IMR-90 (cell line): ENCODE measurements around the gene MYBL2. TPM values are rescaled to one million over a fixed set of nuclear protein-coding genes. Genes with fewer than 3 reads are reported as not detected.

Experiments used
- ATAC-seq: fragments of 200-7000 bp; cut with Tn5 transposase; 2 replicates; pipeline ENCODE4 v1.9.1; 2020; ENCODE audit warnings: low read depth, mild to moderate bottlenecking, moderate library complexity
- BruUV-seq: library from RNA; stranded (reverse); fragments of 400-500 nt; replicated peaks from 2 replicates; lab custom pipeline; 2021; lab: Mats Ljungman, UMichigan
- CTCF ChIA-PET: fragments of 300-600 bp; formaldehyde crosslinking; extraction: SDS; loops from one replicate; lab custom pipeline; 2021; ENCODE audit warnings: antibody characterized with exemption; lab: Yijun Ruan, JAX
- POLR2A ChIA-PET: fragments of 300-600 bp; sonication (Branson Sonifier 250); formaldehyde crosslinking; loops from one replicate; lab custom pipeline; 2022; ENCODE audit warnings: antibody characterized with exemption; ENCODE audit not compliant: unreplicated experiment; lab: Charles Lee
- DNase-seq: peaks from one replicate; pipeline ENCODE4 v3.0.0; 2013
- H2AFZ ChIP-seq: replicated peaks from 2 replicates; pipeline ENCODE3; 2013; ENCODE audit warnings: low read length, mild to moderate bottlenecking; ENCODE audit not compliant: poor library complexity
- H2AK5ac ChIP-seq: 2 replicates; pipeline ENCODE4 v1.6.1; 2013; ENCODE audit warnings: low read depth, low read length, inconsistent platforms
- H2AK9ac ChIP-seq: replicated peaks from 2 replicates; pipeline ENCODE3; 2013; ENCODE audit warnings: mild to moderate bottlenecking, low read depth, low read length, moderate library complexity; ENCODE audit not compliant: poor library complexity
- H2BK120ac ChIP-seq: 2 replicates; pipeline ENCODE4 v1.6.1; 2013; ENCODE audit warnings: low read depth, low read length, inconsistent platforms
- H2BK15ac ChIP-seq: 3 replicates; pipeline ENCODE4 v1.6.1; 2013; ENCODE audit warnings: low read depth, low read length, inconsistent platforms
- H2BK20ac ChIP-seq: 2 replicates; pipeline ENCODE4 v1.6.1; 2013; ENCODE audit warnings: low read depth, mild to moderate bottlenecking, inconsistent platforms, low read length, moderate library complexity
- H2BK5ac ChIP-seq: 2 replicates; pipeline ENCODE4 v1.6.1; 2013; ENCODE audit warnings: mild to moderate bottlenecking, low read depth, low read length, inconsistent platforms; ENCODE audit not compliant: poor library complexity, severe bottlenecking
- H3K14ac ChIP-seq: replicated peaks from 2 replicates; pipeline ENCODE4 v1.6.1; 2013; ENCODE audit warnings: low read depth, low read length, inconsistent platforms
- H3K18ac ChIP-seq: 2 replicates; pipeline ENCODE4 v1.6.1; 2013; ENCODE audit warnings: low read depth, low read length, control low read depth
- H3K23ac ChIP-seq: 2 replicates; pipeline ENCODE4 v1.6.1; 2013; ENCODE audit warnings: low read depth, low read length, inconsistent platforms
- H3K27ac ChIP-seq: 2 replicates; pipeline ENCODE4 v1.5.1; 2013; ENCODE audit warnings: mild to moderate bottlenecking, control low read depth, low read length; ENCODE audit not compliant: insufficient read depth
- H3K27me3 ChIP-seq: 2 replicates; pipeline ENCODE4 v1.6.1; 2013; ENCODE audit warnings: low read length; ENCODE audit not compliant: control insufficient read depth, insufficient read depth
- H3K36me3 ChIP-seq: 2 replicates; pipeline ENCODE4 v1.6.1; 2013; ENCODE audit warnings: low read length, mixed read lengths; ENCODE audit not compliant: control insufficient read depth, insufficient read depth
- H3K4ac ChIP-seq: 2 replicates; pipeline ENCODE4 v1.6.1; 2013; ENCODE audit warnings: low read depth, low read length, inconsistent platforms
- H3K4me1 ChIP-seq: 2 replicates; pipeline ENCODE4 v1.6.1; 2013; ENCODE audit warnings: low read length, mixed read lengths; ENCODE audit not compliant: control insufficient read depth, insufficient read depth
- H3K4me2 ChIP-seq: 2 replicates; pipeline ENCODE4 v1.6.1; 2013; ENCODE audit warnings: low read depth, mild to moderate bottlenecking, control low read depth, low read length, moderate library complexity
- H3K4me3 ChIP-seq: 2 replicates; pipeline ENCODE4 v1.5.1; 2013; ENCODE audit warnings: low read depth, mild to moderate bottlenecking, control low read depth, low read length, moderate library complexity; ENCODE audit not compliant: insufficient read depth
- H3K56ac ChIP-seq: 2 replicates; pipeline ENCODE4 v1.6.1; 2013; ENCODE audit warnings: low read length, inconsistent platforms; ENCODE audit not compliant: insufficient read depth; ENCODE audit errors: extremely low read depth
- H3K79me1 ChIP-seq, 2 experiments: 2 replicates each; pipeline ENCODE4 v1.6.1; 2013; ENCODE audit warnings: low read length in 2 of 2, inconsistent platforms in 1 of 2, low read depth in 1 of 2
- H3K9ac ChIP-seq: 2 replicates; pipeline ENCODE4 v1.6.1; 2013; ENCODE audit warnings: low read depth, low read length, control low read depth
- H3K9me1 ChIP-seq: 2 replicates; pipeline ENCODE4 v1.6.1; 2013; ENCODE audit warnings: low read length, inconsistent platforms; ENCODE audit not compliant: insufficient read depth
- H3K9me3 ChIP-seq: 2 replicates; pipeline ENCODE4 v1.6.1; 2013; ENCODE audit warnings: low read length; ENCODE audit not compliant: control insufficient read depth, insufficient read depth
- H4K20me1 ChIP-seq: 2 replicates; pipeline ENCODE4 v1.6.1; 2013; ENCODE audit warnings: low read length, inconsistent platforms; ENCODE audit not compliant: insufficient read depth
- H4K5ac ChIP-seq: 2 replicates; pipeline ENCODE4 v1.6.1; 2013; ENCODE audit warnings: mild to moderate bottlenecking, low read depth, low read length, control low read depth
- H4K8ac ChIP-seq, 2 experiments: 2 replicates each; pipeline ENCODE4 v1.6.1; 2013; ENCODE audit warnings: low read depth in 2 of 2, low read length in 2 of 2, control low read depth in 1 of 2, inconsistent platforms in 1 of 2
- H4K91ac ChIP-seq: 2 replicates; pipeline ENCODE4 v1.6.1; 2013; ENCODE audit warnings: low read depth, low read length, inconsistent platforms; ENCODE audit not compliant: insufficient read depth
- CEBPB ChIP-seq: IDR thresholded peaks from 2 replicates; pipeline ENCODE4 v1.6.1; 2012; ENCODE audit warnings: low read depth, low read length, improper control_type of control experiment
- USF2 ChIP-seq: fragments of 150-350 bp; IDR thresholded peaks from 2 replicates; pipeline ENCODE4 v1.6.1; 2017; ENCODE audit warnings: mild to moderate bottlenecking, antibody characterized with exemption, low read length, low read depth
- WGBS, 2 experiments: methylation state at CpG; one replicate each; pipeline versions ENCODE4 v1.1.5 to v1.1.7; 2013; ENCODE audit warnings: missing lambda C conversion rate in 2 of 2; ENCODE audit not compliant: insufficient read length in 1 of 2; ENCODE audit errors: extremely low coverage in 2 of 2; 5-methylcytosine and 5-hydroxymethylcytosine counted together
- dilution Hi-C: fragments of 300-500 bp; cut with HindIII; formaldehyde crosslinking; loops from one replicate; pipeline ENCODE4 v1.14.3; 2018; ENCODE audit warnings: low sequenced_read_pairs; ENCODE audit not compliant: unreplicated experiment
- in situ Hi-C: fragments of 300-500 bp; cut with MboI; formaldehyde crosslinking; loops from 3 replicates; pipeline ENCODE4 v1.14.3; 2019; ENCODE audit warnings: low sequenced_read_pairs, inconsistent platforms, mixed read lengths
- intact Hi-C: fragments of 100-400 bp; cut with micrococcal nuclease; formaldehyde crosslinking; loops from 2 replicates; pipeline ENCODE4 v1.10.0; 2022
- polyA plus RNA-seq, 3 experiments: library from polyadenylated mRNA; depleted of rRNA; stranded (reverse); fragments of >200 nt; gene quantifications; 2 replicates each; pipeline ENCODE4 v1.2.3, GENCODE V29; 2012; ENCODE audit warnings: low replicate concordance in 1 of 3
- total RNA-seq: library from RNA; depleted of rRNA; stranded (reverse); fragments of >200 nt; gene quantifications from 2 replicates; pipeline ENCODE4 v1.2.3, GENCODE V29; 2012

MYBL2 gene
- total and polyA plus RNA-seq, 2 of the 4 experiments (the other 2 are of a cell fraction), result 12.4 to 23.1 TPM

DNA sequence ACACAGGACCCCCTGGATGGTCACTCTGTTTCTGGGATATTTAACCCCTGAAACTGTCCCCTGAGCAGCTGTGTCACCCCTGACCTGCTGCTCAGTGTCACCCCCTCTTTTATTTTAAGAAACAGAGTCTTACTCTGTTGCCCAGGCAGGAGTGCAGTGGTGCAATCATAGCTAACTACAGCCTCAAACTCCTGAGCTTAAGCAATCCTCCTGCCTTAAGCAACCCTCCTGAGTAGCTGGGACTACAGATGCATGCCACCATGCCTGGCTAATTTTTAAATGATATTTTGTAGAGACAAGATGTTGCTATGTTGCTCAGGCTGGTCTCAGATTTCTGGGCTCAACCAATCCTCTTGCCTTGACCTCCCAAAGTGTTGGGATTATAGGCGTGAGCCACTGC, 81.4 kb downstream of the MYBL2 start:
- Histone ChIP-seq H4K20me1 (no peaks in the 10 kb centered on the region), H3K27ac (no peak overlapping the region), H3K9me1 (peaks cover 21% of the 10 kb centered on the region), H3K27me3 (no peaks in the 10 kb centered on the region), H2BK120ac (no peak overlapping the region), H2BK15ac (no peak overlapping the region), H3K14ac (no peak overlapping the region), H3K4me2 (no peak overlapping the region), H2AK5ac (no peak overlapping the region), H3K18ac (no peak overlapping the region), H3K23ac (no peak overlapping the region), H3K4me3 (no peak overlapping the region), H3K4me1 (peaks cover 14% of the 10 kb centered on the region), H2AFZ (no peak overlapping the region), H3K9me3 (no peaks in the 10 kb centered on the region), H4K8ac (no peak overlapping the region), H2BK20ac (no peak overlapping the region), H4K5ac (no peak overlapping the region), H3K56ac (no peak overlapping the region), H4K91ac (no peak overlapping the region), H3K4ac (no peak overlapping the region), H3K36me3 (no peaks in the 10 kb centered on the region), H2AK9ac (no peak overlapping the region), H3K9ac (no peak overlapping the region), H2BK5ac (no peak overlapping the region), H3K79me1 (peaks cover 0 to 5% of the 10 kb centered on the region in 2 experiments; a peak in 1 of 4 replicates)
- ChIA-PET CTCF (interaction anchor here (1.2 kb wide), 1 partner anchor 17 kb away, joined by 3 read pairs; no protein-coding TSS in a partner anchor), POLR2A (no interaction called here)
- intact Hi-C loops (loop anchor here (5.0 kb wide), 1 partner anchor 211 kb away; no protein-coding TSS in a partner anchor), in situ Hi-C loops (no loop called here), dilution Hi-C loops (no loop called here)
- TF ChIP-seq USF2, result no peak
- TF ChIP-seq CEBPB, result peak; percentile 60; the same call in 1 of the 2 replicates
- DNase-seq (peak; percentile 40), ATAC-seq (no peak)
- no TSS peak for BruUV-seq
- no CpG with 5 or more reads among the region's 1 CpG for WGBS, 2 experiments
